Measurements from ENCODE around the gene GSKIP.

Gene GSKIP

GRCh38 chr14:96383445-96383844 lies 20.1 kb downstream of the GSKIP start:
- no peak for DNase-seq

DNA sequence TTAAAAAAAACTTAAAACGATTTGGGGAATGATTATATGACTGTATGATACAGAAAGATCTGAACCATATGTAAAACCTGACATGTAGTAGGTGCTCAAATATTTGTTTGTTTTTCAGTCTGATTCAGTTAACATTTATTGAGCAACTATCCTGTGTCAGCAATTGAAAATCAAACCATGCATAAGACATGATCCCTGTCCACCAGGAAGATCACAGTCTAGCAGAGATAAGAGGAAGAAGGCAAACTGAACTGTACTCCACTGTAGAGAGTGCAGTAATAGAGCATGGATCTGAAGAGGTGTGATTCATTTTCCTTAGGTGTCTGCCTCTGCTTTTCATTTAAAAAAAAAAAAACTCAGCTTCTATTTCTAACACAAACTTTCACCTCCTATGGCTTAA lies 20.7 kb downstream of the GSKIP start:
- no peak for DNase-seq

DNA sequence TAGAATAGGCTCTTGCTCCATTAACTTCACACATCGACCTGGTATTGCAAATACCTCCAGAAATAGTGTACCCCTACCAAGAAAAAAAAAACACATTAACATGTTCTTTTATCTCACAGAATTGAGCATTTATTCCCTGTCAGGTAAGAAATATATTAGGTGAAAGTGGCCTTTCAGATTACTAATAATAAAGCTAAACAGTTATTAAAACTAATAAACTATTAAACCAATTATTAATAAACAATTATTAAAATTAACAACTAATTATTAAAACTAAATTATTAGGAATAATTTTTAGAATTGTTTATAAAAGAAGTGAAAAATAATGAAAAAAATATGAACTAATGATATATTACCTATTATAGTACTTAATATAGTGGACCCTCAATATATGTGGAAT lies 21.4 kb downstream of the GSKIP start:
- no peak for DNase-seq

- no peak for DNase-seq
Measured at GRCh38 chr14:96385385-96385784, 22.1 kb downstream of the GSKIP start.

GRCh38 chr14:96390965-96391292 lies 27.6 kb downstream of the GSKIP start:
- DNase-seq = no peak

GRCh38 chr14:96391293-96392118 lies 28.2 kb downstream of the GSKIP start:
- peak; percentile 99 for DNase-seq

DNA sequence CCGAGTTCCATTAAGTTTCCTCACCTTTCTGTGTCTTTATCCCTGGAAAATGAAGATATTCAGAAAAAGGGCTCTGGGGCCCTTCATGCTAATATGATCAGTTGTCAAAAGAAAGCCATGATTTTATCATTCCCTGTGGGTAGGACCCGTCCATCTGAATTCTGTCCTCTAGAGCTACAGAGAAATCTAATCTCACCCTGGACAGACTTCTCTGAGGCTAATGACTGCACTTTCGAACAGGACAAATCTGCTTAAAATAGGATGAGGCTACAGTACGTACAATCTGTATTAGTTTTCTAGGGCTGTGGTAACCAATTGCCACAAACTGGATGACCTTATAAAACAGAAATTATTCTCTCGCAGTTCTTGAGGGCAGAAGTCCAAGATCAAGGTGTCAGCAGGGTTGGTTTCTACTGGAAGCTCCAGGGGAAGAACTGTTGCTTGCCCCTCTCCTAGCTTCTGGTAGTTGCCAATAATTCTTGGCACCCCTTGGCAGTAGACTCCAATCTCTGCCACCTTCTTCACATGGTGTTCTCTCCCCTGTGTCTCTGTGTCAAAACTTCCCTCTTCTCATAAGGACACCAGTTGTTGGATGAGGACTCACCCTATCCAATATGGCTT lies 29.9 kb downstream of the GSKIP start:
- no peak for DNase-seq

GRCh38 chr14:96394047-96394815 lies 30.9 kb downstream of the GSKIP start:
- no peak for DNase-seq

GRCh38 chr14:96398432-96398831 lies 35.1 kb downstream of the GSKIP start:
- DNase-seq = no peak

DNA sequence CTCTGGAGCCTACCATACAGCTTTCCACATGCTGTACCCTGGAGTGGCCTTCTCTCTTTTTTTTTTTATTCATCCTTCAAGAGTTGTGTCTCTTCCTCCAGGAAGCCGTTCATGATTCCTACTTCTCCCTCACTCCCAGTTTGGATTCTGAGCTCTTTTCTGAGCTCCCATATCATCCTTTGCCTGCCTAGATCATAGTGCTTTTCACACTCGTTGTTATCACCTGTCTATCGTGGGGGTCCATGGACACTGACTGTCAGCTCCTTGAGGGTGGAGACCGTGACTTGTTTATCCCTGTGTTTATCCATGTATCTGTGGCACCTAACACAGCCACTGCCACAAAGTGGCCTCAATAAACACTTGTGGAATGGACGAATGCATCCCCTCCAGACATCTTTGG lies 35.6 kb downstream of the GSKIP start:
- DNase-seq = no peak

DNA sequence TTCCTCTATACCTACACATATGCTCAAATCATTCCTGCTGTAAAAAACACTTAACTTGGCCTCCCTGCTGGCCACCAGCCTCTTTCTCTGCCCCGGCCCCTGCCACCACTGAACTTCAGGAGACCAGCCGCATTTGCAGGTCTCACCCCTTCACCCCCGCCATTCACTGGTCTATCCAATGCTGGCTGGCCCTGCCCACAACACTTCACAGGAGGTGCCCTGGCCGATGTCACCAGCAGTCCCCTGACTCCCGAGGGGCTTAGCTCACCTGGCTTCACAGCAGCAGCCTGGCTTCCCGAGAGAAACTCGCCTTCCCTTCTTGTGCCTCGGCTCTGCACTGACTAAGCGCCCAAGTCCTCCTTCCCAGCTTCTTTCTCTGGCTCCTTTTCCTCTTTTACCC lies 36.1 kb downstream of the GSKIP start:
- no peak for DNase-seq

DNA sequence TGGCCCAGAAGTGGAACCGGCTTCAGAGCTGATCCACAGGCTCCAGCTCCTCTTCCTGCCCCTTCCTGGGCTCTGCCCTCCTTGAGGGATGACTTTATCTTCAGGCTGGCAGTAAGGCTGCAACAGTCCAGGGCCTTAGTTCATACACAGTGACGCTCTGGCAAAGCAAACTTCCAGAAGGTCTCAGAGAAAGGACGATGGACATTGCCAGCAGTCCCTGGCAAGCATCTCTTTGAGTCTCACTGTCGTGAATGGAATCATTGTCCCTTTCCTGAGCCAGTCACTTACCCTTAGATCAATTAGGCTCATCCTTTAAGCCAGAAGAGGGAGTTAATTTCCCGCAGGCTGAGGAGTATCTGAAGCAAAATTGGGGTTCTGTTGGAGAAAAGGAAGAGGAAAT lies 37.2 kb downstream of the GSKIP start:
- DNase-seq = no peak

DNA sequence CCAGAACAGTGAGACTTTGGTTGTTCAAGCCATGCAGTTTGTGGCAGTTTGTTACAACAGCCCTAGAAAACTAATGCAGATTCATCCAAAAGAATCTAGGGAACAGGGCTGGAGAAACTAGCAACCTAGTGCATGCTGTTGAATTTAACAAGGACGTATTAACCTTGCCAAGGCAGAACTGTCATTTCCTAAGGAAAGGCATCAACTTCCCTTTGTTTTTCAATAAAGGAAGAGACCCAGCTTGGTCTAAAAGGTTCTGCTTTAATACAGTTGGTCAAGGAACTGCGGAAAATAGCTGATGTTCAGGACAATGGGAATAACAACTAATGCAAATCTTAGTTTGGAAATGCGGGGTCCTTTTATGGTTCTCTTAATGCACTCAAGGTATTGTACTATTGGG lies 40.1 kb downstream of the GSKIP start:
- DNase-seq = no peak

GRCh38 chr14:96405677-96406076 lies 42.4 kb downstream of the GSKIP start:
- no peak for DNase-seq

GRCh38 chr14:96407935-96408570 lies 44.7 kb downstream of the GSKIP start:
- no peak for DNase-seq

DNA sequence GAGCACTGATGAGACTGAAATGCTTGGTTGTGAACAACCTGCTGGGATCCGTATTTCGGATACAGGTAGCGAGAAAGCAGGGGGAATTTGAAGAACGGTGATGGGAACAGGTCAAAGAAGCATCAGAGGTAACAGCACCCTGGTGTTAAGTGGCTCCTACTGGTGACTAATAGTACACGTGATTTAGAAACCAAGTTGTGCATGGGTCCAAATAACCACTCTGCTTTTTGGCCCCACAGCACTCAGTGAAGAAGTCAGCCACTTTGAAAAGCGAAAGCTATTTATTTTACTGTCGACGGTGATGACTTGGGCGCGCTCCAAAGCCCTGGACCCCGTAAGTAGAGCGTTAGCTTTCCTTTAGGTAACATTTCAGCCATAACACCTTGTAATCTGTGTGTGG lies 45.3 kb downstream of the GSKIP start:
- DNase-seq = no peak

DNA sequence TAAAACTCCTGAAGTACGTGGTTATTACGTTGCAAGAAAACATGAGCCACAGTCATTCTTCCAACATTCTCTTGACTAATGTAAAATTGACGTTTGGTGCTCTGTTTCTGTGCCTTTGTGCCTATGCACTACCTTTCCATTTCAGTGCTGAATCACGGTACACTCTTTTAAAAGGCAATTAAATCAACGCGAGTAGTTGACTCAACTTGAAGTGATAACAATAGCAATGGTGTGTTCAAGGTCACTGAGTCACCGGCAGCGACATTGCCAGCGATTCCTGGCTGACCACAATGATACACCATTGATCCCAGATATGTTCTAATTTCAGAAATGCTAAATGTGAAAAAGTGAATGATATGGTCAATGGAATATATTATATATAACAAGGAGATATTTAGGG lies 46.4 kb downstream of the GSKIP start:
- DNase-seq = no peak

GRCh38 chr14:96410119-96410518 lies 46.8 kb downstream of the GSKIP start:
- DNase-seq = no peak

GRCh38 chr14:96413526-96413925 lies 50.2 kb downstream of the GSKIP start:
- DNase-seq = no peak

- DNase-seq = no peak
Measured at GRCh38 chr14:96415559-96415958, 52.2 kb downstream of the GSKIP start.

DNA sequence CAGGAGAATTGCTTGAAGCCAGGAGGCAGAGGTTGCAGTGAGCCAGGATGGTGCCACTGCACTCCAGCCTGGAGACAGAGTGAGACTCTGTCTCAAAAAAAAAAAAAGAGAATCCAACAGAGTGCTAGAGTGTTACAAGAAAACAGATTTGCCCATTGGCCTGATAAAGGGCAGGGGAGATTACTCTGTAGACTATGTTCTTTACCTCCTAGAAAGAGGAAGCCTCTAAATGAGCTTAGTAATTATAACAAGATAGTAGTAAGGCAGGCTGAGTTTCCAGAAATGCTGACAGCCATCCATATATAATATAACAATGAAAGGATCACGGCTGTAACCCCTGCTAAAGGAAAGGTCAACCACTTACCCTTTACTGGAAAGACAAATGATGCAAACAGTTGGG lies 53.0 kb downstream of the GSKIP start:
- DNase-seq = no peak

GRCh38 chr14:96417254-96417653 lies 53.9 kb downstream of the GSKIP start:
- DNase-seq = no peak

DNA sequence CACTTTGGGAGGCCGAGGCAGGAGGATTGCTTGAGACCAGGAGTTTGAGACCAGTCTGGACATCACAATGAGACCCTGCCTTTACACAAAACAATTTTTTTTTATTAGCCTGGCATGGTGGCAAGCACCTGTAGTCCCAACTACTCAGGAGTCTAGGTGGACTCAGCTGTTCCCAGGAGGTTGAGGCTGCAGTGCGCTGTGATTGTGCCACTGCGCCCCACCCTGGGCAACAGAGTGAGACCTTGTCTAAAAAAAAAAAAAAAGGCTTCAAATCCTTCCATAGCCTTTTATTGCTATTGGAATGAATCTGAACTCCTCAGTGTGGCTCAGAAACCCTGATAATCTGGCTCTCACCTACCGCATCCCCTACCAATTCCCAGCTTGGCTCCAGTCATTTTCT lies 54.7 kb downstream of the GSKIP start:
- DNase-seq = no peak

GRCh38 chr14:96421236-96421635 lies 57.9 kb downstream of the GSKIP start:
- DNase-seq = no peak

Measured in CD4-positive, alpha-beta T cell treated with Interleukin-15 for 1 hour (primary cell).